Inferior parietal cortex (tissue), 1 donor: ENCODE results near the gene SLC24A4.

Source experiments
- DNase-seq: peaks from one replicate; pipeline ENCODE4 v3.0.0-alpha.2; 2016; ENCODE audit errors: extremely low spot score

Gene SLC24A4

GRCh38 chr14:92500491-92500941 is 177.6 kb downstream of the SLC24A4 start:
- no peak for DNase-seq

- DNase-seq = no peak
These were observed 179.0 kb downstream of the SLC24A4 start for GRCh38 chr14:92501891-92502351.

- DNase-seq = no peak
These were observed 179.7 kb downstream of the SLC24A4 start for GRCh38 chr14:92502541-92503286.

- DNase-seq = no peak
These were observed 181.0 kb downstream of the SLC24A4 start for GRCh38 chr14:92503756-92504491.

GRCh38 chr14:92505826-92506225 is 182.9 kb downstream of the SLC24A4 start:
- DNase-seq = no peak

- no peak for DNase-seq
These were observed 183.3 kb downstream of the SLC24A4 start for GRCh38 chr14:92506231-92506630.

GRCh38 chr14:92507174-92507768 is 184.3 kb downstream of the SLC24A4 start:
- DNase-seq = no peak

- no peak for DNase-seq
These were observed 188.0 kb downstream of the SLC24A4 start for GRCh38 chr14:92510972-92511371.

- no peak for DNase-seq
These were observed 188.7 kb downstream of the SLC24A4 start for GRCh38 chr14:92511453-92512238.

- DNase-seq = no peak
These were observed 189.8 kb downstream of the SLC24A4 start for GRCh38 chr14:92512807-92513203.

GRCh38 chr14:92513204-92513965 is 190.4 kb downstream of the SLC24A4 start, which contains the start of gene RIN3:
Gene RIN3, plus strand, starts transcription at chr14:92513781. Its CDS starts 152 bp downstream, at chr14:92513933.
- no peak for DNase-seq

- no peak for DNase-seq
These were observed 191.2 kb downstream of the SLC24A4 start for GRCh38 chr14:92513966-92514843.

- DNase-seq = no peak
These were observed 192.0 kb downstream of the SLC24A4 start for GRCh38 chr14:92514844-92515514.

- no peak for DNase-seq
These were observed 192.8 kb downstream of the SLC24A4 start for GRCh38 chr14:92515546-92516343.

GRCh38 chr14:92516344-92516965 is 193.5 kb downstream of the SLC24A4 start:
- no peak for DNase-seq

- no peak for DNase-seq
These were observed 194.1 kb downstream of the SLC24A4 start for GRCh38 chr14:92516966-92517506.

GRCh38 chr14:92517761-92518160 is 194.8 kb downstream of the SLC24A4 start:
- DNase-seq = no peak
